Astrocyte (in vitro differentiated cells and primary cell): Measurements from ENCODE around the gene TSPAN32. TPM values are rescaled to one million over a fixed set of nuclear protein-coding genes. Genes with fewer than 3 reads are reported as not detected.
"Not testable (repeated sequence)": the region's sequence is repeated elsewhere in the genome, so short reads cannot be mapped to it uniquely, and the experiment has no call there.

Source experiments
- DNase-seq: peaks from one replicate; pipeline ENCODE4 v3.0.0-alpha.2; 2010; ENCODE audit warnings: low read depth
- FAIRE-seq: peaks from 2 replicates; lab custom pipeline; 2011; peaks lifted over from hg19 to GRCh38; lab: Jason Lieb, UNC
- H2AFZ ChIP-seq: 2 replicates; pipeline ENCODE4 v1.6.0; 2012; ENCODE audit warnings: low read depth, low read length, inconsistent platforms
- H3K27ac ChIP-seq: 2 replicates; pipeline ENCODE4 v1.5.1; 2011; ENCODE audit warnings: low read depth, low read length, inconsistent platforms
- H3K27me3 ChIP-seq: 2 replicates; pipeline ENCODE4 v1.6.0; 2011; ENCODE audit warnings: low read length, inconsistent platforms; ENCODE audit not compliant: insufficient read depth
- H3K36me3 ChIP-seq: 2 replicates; pipeline ENCODE4 v1.5.1; 2011; ENCODE audit warnings: low read length, inconsistent platforms; ENCODE audit not compliant: insufficient read depth
- H3K4me1 ChIP-seq: 2 replicates; pipeline ENCODE4 v1.5.1; 2011; ENCODE audit warnings: low read length, inconsistent platforms; ENCODE audit not compliant: insufficient read depth
- H3K4me2 ChIP-seq: 2 replicates; pipeline ENCODE4 v1.6.0; 2012; ENCODE audit warnings: low read length, inconsistent platforms
- H3K4me3 ChIP-seq: 2 replicates; pipeline ENCODE4 v1.5.1; 2011; ENCODE audit warnings: low read depth, mild to moderate bottlenecking, low read length, inconsistent platforms; ENCODE audit not compliant: insufficient read depth
- H3K79me2 ChIP-seq: 2 replicates; pipeline ENCODE4 v1.6.0; 2012; ENCODE audit warnings: mild to moderate bottlenecking, low read length, inconsistent platforms; ENCODE audit not compliant: insufficient read depth
- H3K9ac ChIP-seq: 2 replicates; pipeline ENCODE4 v1.6.0; 2012; ENCODE audit warnings: mild to moderate bottlenecking, low read length, inconsistent platforms
- H3K9me3 ChIP-seq: 2 replicates; pipeline ENCODE4 v1.5.1; 2012; ENCODE audit warnings: low read depth, mild to moderate bottlenecking, low read length, inconsistent platforms; ENCODE audit not compliant: insufficient read depth
- H4K20me1 ChIP-seq: 2 replicates; pipeline ENCODE4 v1.6.0; 2012; ENCODE audit warnings: low read length, inconsistent platforms; ENCODE audit not compliant: insufficient read depth
- H3K27ac Mint-ChIP-seq: one replicate; pipeline ENCODE4 v1.8.0; 2021; ENCODE audit warnings: mild to moderate bottlenecking, mixed read lengths; ENCODE audit not compliant: unreplicated experiment
- H3K27me3 Mint-ChIP-seq: one replicate; pipeline ENCODE4 v1.8.0; 2021; ENCODE audit warnings: low read depth, mixed read lengths; ENCODE audit not compliant: unreplicated experiment
- H3K36me3 Mint-ChIP-seq: one replicate; pipeline ENCODE4 v1.8.0; 2021; ENCODE audit warnings: low read depth, mixed read lengths; ENCODE audit not compliant: unreplicated experiment
- H3K4me1 Mint-ChIP-seq: one replicate; pipeline ENCODE4 v1.8.0; 2021; ENCODE audit warnings: low read depth, mixed read lengths; ENCODE audit not compliant: unreplicated experiment
- H3K4me3 Mint-ChIP-seq: one replicate; pipeline ENCODE4 v1.8.0; 2021; ENCODE audit warnings: mild to moderate bottlenecking, moderate library complexity, mixed read lengths; ENCODE audit not compliant: unreplicated experiment
- H3K9me3 Mint-ChIP-seq: one replicate; pipeline ENCODE4 v1.8.0; 2021; ENCODE audit warnings: mild to moderate bottlenecking, mixed read lengths; ENCODE audit not compliant: unreplicated experiment
- CTCF ChIP-seq: IDR thresholded peaks from 2 replicates; pipeline ENCODE4 v1.5.1; 2011; ENCODE audit warnings: low read depth, mild to moderate bottlenecking, inconsistent platforms, low read length, moderate library complexity; ENCODE audit not compliant: insufficient read depth
- EZH2 ChIP-seq: IDR thresholded peaks from 2 replicates; pipeline ENCODE4 v1.6.1; 2012; ENCODE audit warnings: mild to moderate bottlenecking, low read length, inconsistent platforms; ENCODE audit not compliant: insufficient read depth
- total RNA-seq: library from RNA; stranded (reverse); gene quantifications from 2 replicates; pipeline ENCODE4 v1.2.1, GENCODE V29; 2021

The TSPAN32 gene
- total RNA-seq, 1 donor from 2014 or later = not detected

GRCh38 chr11:2352420-2352819, 50.6 kb downstream of the TSPAN32 start:
- peaks cover 2% of the 10 kb centered on the region for H3K27me3 ChIP-seq
- FAIRE-seq = no peak
- peaks cover 36% of the 10 kb centered on the region for H3K9me3 Mint-ChIP-seq

DNA sequence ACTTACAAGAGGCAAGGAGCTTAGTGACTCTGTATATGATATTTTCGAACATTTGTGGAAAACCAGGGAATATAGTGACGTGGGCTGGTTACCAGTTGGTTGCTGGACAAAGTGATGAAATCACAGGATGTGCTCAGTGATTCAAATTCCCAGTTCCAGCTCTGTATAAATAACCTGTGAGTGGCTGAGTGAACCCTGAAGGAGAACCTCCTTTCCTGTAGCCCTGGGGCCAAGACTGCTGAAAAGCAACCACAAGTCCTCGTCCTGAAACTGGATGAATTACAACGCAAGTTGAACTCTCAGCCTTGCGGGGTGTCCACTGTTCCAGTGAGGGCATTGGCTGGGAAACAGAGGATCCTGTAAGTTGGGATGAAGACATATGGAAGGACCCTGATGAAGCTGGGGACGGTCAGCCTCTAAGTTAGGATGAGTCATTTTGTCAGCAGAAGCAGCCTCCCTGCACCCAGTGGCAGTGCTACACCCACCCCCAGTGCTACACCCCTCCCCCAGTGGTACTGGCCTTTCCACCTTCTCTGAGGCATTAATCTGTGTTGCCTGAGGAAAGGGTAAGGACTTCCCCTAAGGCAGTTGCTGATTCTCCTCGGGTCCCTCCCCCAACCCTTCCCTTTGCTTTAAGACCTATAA, 53.3 kb downstream of the TSPAN32 start:
- TF ChIP-seq CTCF (no peak), EZH2 (no peak)
- no peak overlapping the region for H3K4me3 Mint-ChIP-seq
- H3K27me3 ChIP-seq = peaks cover under 1% of the 10 kb centered on the region
- H3K4me1 ChIP-seq = no peaks in the 10 kb centered on the region
- peaks cover 2% of the 10 kb centered on the region for H3K36me3 Mint-ChIP-seq
- H3K9ac ChIP-seq = no peak overlapping the region
- H3K9me3 Mint-ChIP-seq = peaks cover 22% of the 10 kb centered on the region
- H3K4me3 ChIP-seq = no peak overlapping the region
- no peak for DNase-seq
- no peaks in the 10 kb centered on the region for H3K36me3 ChIP-seq
- H3K27ac Mint-ChIP-seq = no peak overlapping the region
- FAIRE-seq = no peak
- H3K79me2 ChIP-seq = no peaks in the 10 kb centered on the region
- no peak overlapping the region for H3K4me2 ChIP-seq
- no peaks in the 10 kb centered on the region for H3K9me3 ChIP-seq
- no peak overlapping the region for H3K27ac ChIP-seq
- no peak overlapping the region for H2AFZ ChIP-seq
- H3K4me1 Mint-ChIP-seq = peaks cover 8% of the 10 kb centered on the region
- H3K27me3 Mint-ChIP-seq = peaks cover 27% of the 10 kb centered on the region
- H4K20me1 ChIP-seq = no peaks in the 10 kb centered on the region

More at GRCh38 chr11:2352420-2352819, 50.6 kb downstream of the TSPAN32 start:
- Mint-ChIP-seq H3K27me3 (peaks cover 28% of the 10 kb centered on the region), H3K4me1 (peaks cover 8% of the 10 kb centered on the region), H3K4me3 (no peak overlapping the region), H3K27ac (no peak overlapping the region), H3K36me3 (peaks cover 4% of the 10 kb centered on the region)
- Histone ChIP-seq H3K4me2 (no peak overlapping the region), H3K4me1 (no peaks in the 10 kb centered on the region), H3K9me3 (peaks cover 6% of the 10 kb centered on the region), H3K36me3 (no peaks in the 10 kb centered on the region), H3K27ac (no peak overlapping the region), H3K4me3 (no peak overlapping the region), H3K79me2 (no peaks in the 10 kb centered on the region), H2AFZ (no peak overlapping the region), H3K9ac (no peak overlapping the region), H4K20me1 (no peaks in the 10 kb centered on the region)
- no peak for DNase-seq
- TF ChIP-seq CTCF (no peak), EZH2 (no peak)

DNA sequence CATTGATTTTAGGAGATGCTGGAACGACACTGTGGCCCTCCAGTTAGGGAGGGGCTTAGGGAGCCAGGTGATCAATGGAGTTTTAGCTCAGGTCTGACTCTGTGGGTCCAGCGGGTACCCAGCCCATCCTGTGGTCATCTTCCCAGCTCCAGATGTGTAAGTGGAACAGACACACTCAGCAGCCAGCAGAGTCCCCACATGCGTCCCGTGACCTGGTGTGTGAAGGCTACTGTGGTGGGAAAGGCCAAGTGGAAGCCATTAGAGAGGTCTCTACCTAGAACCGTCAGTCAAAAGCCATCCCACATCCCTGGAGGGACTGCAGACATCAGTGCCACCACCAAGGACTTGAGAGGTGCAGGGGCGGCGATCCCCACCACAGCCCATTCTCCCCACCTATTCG, 55.4 kb downstream of the TSPAN32 start:
- H3K9me3 ChIP-seq = no peaks in the 10 kb centered on the region
- H3K27me3 Mint-ChIP-seq = peaks cover 23% of the 10 kb centered on the region
- no peak for TF ChIP-seq CTCF
- no peak for TF ChIP-seq EZH2
- H3K27ac ChIP-seq = no peak overlapping the region
- no peak overlapping the region for H3K9ac ChIP-seq
- no peak overlapping the region for H2AFZ ChIP-seq
- H3K9me3 Mint-ChIP-seq = peaks cover 14% of the 10 kb centered on the region
- no peak overlapping the region for H3K4me3 ChIP-seq
- H3K79me2 ChIP-seq = no peaks in the 10 kb centered on the region
- H3K36me3 ChIP-seq = no peaks in the 10 kb centered on the region
- H3K4me3 Mint-ChIP-seq = no peak overlapping the region
- no peaks in the 10 kb centered on the region for H3K27me3 ChIP-seq
- FAIRE-seq = no peak
- no peak for DNase-seq
- H3K4me1 ChIP-seq = no peaks in the 10 kb centered on the region
- peaks cover 3% of the 10 kb centered on the region for H3K36me3 Mint-ChIP-seq
- peaks cover 8% of the 10 kb centered on the region for H3K4me1 Mint-ChIP-seq
- H3K4me2 ChIP-seq = no peak overlapping the region
- no peaks in the 10 kb centered on the region for H4K20me1 ChIP-seq
- H3K27ac Mint-ChIP-seq = no peak overlapping the region

GRCh38 chr11:2357651-2358050, 55.8 kb downstream of the TSPAN32 start:
- not testable (repeated sequence) for H3K4me3 Mint-ChIP-seq, FAIRE-seq
- H3K9me3 Mint-ChIP-seq = peaks cover 11% of the 10 kb centered on the region

More at GRCh38 chr11:2357651-2358050, 55.8 kb downstream of the TSPAN32 start:
- DNase-seq, H3K4me2 ChIP-seq, H2AFZ ChIP-seq, H3K9ac ChIP-seq, H3K4me1 Mint-ChIP-seq, H3K36me3 Mint-ChIP-seq, H3K4me1 ChIP-seq, H3K4me3 ChIP-seq, H3K9me3 ChIP-seq, H3K36me3 ChIP-seq, H3K27ac Mint-ChIP-seq, H4K20me1 ChIP-seq, H3K27me3 ChIP-seq, H3K79me2 ChIP-seq, H3K27ac ChIP-seq: not testable (repeated sequence)
- H3K27me3 Mint-ChIP-seq = peaks cover 24% of the 10 kb centered on the region
